GM18873 (cell line): ENCODE measurements around the gene PTCH2.

ENCODE experiments used
- ATAC-seq: cut with Tn5 transposase; IDR thresholded peaks from one replicate; pipeline ENCODE4 v1.9.1; 2021; ENCODE audit warnings: mild to moderate bottlenecking, moderate library complexity, moderate number of reproducible peaks; ENCODE audit not compliant: unreplicated experiment, low FRiP score

The PTCH2 gene

GRCh38 chr1:44784094-44785028 lies 58.7 kb downstream of the PTCH2 start:
- no peak for ATAC-seq

- ATAC-seq, result no peak
Observed at GRCh38 chr1:44783697-44784093, 59.4 kb downstream of the PTCH2 start.

- no peak for ATAC-seq
Observed at GRCh38 chr1:44780583-44781121, 62.4 kb downstream of the PTCH2 start.

DNA sequence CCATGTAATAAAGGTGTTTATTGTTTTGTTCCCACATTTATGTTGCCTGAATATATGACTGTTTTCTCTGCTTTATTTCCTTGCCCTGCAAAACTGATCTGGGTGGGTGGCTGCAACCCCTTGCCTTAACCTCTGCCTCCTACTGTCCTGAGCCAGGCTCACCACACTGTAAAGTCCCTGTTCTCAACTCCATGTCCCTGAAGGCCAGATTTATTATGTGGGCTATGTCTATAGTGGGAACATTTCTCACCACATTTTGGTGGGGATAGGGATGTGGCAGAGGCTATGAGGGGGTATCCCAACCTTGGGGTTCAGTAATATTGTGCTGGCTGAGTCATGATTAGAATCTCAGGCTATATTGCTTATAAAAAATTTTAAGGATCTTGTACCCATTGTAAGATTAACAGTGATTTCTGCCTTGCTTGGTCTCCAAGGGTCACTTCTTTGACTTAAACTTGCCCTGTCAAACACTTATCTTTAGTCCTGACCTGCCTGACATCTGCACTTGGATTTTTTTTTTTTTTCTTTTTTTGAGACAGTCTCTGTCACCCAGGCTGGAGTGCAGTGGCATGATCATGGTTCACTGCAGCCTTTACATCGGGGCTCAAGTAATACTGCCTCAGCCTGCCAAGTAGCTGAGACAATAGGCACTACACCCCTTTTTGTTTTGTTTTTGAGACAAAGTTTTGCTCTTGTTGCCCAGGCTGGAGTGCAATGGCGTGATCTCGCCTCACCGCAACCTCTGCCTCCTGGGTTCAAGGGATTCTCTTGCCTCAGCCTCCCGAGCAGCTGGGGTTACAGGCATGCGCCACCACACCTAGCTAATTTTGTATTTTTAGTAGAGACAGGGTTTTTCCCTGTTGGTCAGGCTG lies 64.1 kb downstream of the PTCH2 start:
- no peak for ATAC-seq

DNA sequence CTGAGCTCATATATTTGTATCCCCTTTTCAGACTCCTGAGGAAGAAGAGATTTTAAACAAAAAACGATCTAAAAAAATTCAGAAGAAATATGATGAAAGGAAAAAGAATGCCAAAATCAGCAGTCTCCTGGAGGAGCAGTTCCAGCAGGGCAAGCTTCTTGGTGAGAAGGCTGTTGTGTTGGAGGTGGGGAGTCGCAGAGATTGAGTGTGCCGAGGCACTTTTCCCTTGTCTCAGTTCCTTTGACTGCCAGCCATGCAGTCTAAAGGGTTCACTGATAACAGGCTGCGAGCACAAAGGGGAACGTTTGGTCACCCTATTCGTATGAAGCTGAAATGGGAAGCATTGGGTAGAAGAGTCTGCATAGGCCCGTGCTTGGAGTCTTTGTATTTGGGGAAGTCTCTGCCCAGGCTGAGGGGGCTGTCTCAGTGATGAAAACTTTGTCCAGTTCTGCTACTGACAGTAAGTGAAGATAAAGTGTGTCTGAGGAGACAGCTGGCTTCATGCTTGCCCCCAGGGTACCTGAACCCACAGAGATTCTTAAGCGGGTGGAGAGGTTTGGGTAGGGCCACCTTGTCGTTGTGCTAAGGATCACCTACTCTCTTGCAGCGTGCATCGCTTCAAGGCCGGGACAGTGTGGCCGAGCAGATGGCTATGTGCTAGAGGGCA lies 65.0 kb downstream of the PTCH2 start:
- no peak for ATAC-seq

- no peak for ATAC-seq
Observed at GRCh38 chr1:44777547-44777946, 65.5 kb downstream of the PTCH2 start.

DNA sequence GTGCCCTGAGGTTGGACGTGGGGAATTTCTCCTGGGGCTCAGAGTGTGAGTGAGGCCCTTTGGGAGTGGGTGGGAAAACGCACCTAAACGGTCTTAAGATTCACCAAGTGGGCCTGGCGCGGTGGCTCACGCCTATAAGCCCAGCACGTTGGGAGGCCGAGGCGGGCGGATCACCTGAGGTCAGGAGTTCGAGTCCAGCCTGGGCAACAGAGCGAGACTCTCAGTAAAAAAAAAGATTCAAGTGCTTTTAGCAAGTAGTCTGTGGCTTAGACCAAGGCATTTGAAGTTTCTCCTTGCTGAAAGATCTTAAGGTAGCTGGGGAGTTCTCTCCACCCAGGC lies 66.4 kb downstream of the PTCH2 start:
- ATAC-seq, result no peak

- ATAC-seq, result peak; percentile 9
Observed at GRCh38 chr1:44775930-44776729, 66.9 kb downstream of the PTCH2 start.

DNA sequence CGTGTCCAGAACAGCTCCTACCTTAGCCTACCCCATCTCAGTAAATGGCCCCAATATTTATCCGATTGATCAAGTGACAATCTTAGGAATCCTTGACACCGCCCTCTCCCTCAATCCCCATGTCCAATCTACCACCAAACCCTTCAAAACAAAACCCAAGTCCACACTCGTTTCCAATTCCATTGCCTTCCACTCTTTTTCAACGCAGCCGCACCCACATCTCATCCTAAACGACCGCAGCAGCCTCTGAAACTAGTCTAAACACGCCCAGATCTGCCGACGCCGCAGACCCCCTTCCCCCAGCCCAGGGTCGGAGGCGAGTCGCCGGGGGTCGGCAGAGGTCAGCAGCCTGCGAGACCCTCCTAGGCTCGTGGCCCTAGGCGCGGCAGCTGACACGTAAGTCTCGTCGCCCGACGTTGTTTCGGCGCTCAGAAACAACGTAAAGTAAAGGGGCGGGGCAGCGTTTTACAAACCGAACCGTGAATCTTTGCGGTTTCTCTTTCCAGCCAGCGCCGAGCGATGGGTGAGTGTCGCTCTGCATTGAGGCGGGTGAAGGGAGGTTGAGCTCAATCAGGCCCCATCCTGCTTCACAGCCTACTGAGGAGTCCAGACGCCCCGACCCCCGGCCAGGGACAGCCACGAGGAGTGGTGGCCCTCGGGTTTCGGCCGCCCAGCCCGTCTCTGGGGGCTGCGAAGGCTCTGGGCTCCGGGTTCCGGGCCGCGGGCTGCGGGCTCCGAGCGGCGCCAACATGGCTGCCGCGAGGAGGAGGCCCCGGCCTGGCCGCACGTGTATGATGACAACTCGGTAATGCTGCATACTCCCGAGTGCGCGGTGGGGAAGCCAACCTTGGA lies 67.7 kb downstream of the PTCH2 start, which contains the start of gene RPS8:
Gene RPS8, plus strand, starts transcription at position 463 of the 852 bp plus-strand sequence. Its CDS starts 57 bp downstream, at position 520.
- ATAC-seq, result peak; percentile 70
